ENCODE results near the gene MED15.

MED15 gene

DNA sequence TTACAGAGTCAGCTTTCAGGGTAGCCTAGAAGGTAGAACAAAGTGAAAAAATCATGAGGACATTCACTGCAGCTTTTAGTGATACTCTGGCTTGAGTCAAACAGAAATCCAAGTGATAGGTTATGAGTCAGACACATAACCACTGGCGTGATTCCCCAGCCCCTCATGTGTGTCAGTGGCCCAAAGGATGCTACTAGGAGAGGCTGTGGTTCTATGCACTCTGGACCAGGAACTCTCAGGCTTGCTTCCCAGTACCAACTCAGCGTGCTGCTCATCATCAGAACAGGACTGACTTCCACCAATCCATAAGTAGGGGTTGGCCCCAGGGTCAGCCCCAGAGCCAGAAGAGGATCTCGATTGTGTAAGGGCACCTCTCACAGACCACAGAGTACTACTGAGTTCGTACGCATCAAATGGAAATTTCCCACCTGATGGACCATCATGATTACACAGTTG, 116.8 kb downstream of the MED15 start:
- no peak for DNase-seq (ENCODE audit: low read depth, low spot score)

DNA sequence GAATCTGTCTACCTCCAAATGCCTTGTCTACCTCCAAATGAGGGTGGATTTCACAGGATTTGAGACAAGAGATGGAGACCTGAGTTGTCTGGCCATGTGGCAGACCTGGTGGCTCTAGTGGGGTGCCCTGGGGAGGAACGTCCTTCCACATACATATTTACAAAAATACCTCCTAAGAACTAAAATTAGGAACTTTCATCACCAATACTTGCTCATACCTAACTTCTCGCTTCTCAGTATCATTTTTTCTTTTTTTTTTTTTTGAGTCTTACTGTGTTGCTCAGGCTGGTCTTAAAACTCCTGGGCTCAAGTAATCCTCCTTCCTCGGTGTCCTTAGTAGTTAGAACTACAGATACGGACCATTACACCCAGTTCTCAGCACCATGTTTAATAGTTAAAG, 117.9 kb downstream of the MED15 start:
- DNase-seq (ENCODE audit: low read depth, low spot score), result no peak

DNA sequence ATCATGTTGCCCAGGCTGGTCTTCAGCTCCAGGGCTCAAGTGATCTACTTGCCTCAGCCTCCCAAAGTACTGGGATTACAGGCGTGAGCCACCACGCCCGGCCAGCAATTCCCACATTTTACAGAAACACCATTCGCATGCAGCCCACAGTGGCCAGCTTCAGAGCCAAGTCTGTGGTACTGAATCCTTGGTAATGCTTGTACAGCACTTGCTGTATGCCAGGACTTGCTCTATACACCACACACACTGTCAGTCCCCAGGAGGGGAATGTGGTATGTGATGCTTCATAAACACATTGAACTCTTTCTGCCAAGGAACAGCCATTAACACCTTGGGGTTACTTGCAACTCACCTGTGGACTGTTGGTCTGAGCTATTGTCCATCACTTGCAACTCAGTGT, 119.4 kb downstream of the MED15 start:
- DNase-seq (ENCODE audit: low read depth, low spot score), result no peak

DNA sequence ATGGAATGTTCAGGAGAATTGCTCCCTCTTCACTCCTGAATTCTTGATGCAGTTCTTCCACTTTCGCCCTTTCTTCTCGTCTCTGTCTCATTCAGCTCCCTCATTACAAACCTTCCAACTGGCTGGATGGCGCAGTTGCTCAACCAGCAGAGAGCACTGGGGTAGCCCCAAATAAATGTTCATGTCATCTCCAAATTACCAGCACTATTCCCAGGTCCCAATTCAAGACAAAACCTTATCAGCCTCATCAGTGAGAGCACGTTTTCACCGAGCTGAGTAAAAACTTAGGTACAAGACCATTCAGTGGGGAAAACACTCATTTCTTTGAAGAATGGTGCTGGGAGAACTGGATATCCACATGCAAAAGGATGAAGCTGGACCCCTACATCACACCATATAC, 120.0 kb downstream of the MED15 start:
- DNase-seq (ENCODE audit: low read depth, low spot score), result no peak

DNA sequence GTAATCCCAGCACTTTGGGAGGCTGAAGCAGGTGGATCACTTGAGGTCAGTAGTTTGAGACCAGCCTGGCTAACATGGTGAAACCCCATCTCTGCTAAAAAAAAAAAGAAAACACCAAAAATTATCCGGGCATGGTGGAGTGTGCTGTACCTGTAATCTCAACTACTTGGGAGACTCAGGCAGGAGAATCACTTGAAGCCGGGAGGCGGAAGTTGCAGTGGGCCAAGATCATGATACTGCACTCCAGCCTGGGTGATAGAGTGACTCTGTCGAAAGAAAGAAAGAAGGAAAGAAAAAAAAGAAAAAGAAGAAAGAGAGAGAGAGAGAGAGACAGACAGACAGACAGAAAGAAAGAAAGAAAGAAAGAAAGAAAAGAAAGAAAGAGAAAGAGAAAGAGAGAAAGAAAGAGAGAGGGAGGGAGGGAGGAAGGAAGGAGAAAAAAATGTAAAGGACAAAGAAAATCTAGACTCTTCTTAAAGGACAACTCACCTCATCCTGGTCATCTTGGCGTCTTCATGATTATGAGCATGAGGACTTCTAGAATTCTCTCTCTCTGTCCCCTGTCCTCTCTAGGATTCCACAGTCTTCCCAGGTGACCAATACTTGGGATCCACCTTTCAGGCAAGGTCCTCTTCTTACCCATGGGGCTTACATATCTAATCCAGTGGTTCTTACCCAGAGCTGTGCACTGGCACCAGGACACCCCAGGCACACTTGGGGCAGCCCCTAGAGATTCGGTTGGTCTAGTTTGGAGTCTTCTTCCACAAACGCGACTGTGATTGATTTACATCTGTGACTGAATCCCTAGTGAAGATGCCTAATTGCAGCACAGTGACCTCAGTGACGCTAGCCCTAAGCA, 120.9 kb downstream of the MED15 start:
- no peak for DNase-seq (ENCODE audit: low read depth, low spot score)

- no peak for DNase-seq (ENCODE audit: low read depth, low spot score)
Measured at GRCh38 chr22:20629401-20629800, 122.0 kb downstream of the MED15 start.

DNA sequence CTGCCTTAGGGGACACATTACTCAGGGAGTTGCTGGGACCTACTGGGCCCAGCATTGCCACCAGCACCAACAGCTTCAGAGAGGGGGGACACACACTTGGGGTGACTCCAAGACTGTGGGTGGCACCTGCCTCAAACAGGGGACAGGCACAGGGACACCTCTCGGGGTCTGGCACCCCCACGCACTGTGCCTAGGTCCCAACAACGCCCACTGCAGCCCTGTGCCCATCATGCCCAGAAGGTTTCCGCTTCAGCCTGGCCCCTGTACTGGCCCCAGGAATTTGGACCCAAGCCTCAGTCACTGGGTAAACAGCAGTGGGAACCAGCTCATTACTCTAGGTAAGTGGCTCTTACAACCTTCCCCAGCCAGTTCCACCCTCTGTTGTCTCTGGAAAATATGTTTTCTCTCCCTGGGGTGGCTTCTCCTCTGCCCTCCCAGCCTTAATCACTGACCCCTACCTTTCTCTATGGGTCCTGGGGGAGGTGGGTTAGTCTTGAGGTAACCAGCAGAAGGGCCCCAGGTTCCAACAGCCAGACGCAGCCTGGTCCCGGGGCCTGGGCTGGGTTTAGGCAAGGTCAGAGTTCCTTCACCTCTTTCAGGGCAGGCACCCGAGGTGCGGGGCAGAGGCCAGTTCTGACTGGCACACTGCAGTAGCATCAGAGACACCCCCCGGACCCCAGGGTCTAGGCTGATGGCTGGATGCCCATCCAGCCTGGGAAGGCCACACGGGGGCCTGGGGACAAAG, 123.6 kb downstream of the MED15 start:
- no peak for DNase-seq (ENCODE audit: low read depth, low spot score)

DNA sequence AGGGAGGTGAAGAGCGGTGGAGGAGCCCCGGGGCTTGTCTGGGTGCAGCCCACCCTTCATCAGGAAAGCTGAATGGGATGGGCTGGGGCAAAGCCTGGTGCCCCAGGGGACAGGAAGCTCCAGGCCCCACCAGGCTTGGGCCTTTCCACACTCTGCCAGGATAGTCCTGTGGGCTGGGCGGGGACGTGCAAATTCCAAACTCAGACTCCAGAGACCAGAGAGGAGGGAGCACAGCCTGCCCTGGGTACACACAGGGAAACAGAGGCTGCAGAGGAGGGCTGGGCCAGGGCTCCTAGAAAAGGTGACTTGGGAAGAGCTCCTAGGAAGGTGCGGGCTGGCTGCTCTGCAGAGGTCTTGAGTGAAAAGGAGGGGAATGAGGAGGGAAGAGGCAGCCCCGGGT, 124.7 kb downstream of the MED15 start:
- DNase-seq (ENCODE audit: low read depth, low spot score), result no peak

GRCh38 chr22:20632518-20632917, 125.1 kb downstream of the MED15 start:
- DNase-seq (ENCODE audit: low read depth, low spot score), result no peak

DNA sequence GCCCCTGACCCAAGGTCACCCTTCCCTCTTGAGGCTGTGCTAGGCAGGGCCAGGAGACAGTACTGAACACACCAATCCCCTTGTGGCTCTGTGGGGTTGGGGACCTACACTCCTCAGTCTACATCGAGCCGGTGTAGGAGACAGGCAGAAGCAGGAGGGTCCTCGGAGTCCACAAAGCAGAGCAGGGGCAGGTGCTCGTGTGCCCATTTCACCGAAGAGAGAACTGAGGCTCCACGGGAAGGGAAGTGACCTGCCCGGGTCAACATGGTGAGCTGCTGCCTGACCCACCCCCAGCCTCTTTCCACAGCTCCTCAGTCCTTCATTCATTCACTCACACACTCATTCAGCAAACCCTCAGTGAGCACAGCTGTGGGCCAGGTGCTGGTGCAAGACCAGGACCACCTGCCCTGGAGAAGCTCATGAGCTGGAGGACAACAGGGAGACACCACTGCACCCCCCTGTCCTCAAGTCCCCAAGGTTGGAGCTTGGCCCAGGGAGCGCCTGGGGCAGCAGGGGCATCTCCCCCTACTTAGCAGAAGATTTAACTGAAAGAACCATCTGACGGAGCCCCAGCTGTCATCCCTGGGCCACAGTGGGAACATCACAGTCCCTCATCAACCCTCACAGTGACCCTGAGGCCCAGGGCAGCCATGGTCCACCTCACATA, 127.3 kb downstream of the MED15 start:
- DNase-seq (ENCODE audit: low read depth, low spot score), result no peak

DNA sequence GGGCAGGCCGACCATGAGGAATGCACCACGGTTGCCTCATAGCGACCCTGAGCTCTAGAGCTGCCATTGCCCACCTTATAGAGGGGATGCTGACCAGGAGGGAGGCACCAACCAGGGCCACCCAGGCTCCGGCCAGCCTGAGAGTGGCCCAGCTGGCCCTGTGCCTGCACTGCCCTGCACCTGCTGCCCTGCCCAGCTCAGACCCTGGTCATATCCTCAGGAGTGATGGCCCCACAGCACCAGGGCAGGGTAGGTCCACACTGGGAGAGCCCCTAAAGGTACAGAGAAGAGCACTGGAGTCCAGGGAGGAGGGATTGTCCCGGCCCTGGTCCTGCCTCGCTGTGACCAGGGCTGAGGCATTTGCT, 127.8 kb downstream of the MED15 start:
- no peak for DNase-seq (ENCODE audit: low read depth, low spot score)

- no peak for DNase-seq (ENCODE audit: low read depth, low spot score)
Measured at GRCh38 chr22:20636075-20636812, 128.8 kb downstream of the MED15 start.

- DNase-seq (ENCODE audit: low read depth, low spot score), result no peak
Measured at GRCh38 chr22:20636945-20637344, 129.5 kb downstream of the MED15 start.

Measured in activated CD4-positive, CD25-positive, alpha-beta regulatory T cell treated with anti-CD3 and anti-CD28 coated beads, Interleukin-2, amount 50 U/mL, for 16 hours (primary cell).